ENCODE results near the gene XPNPEP3.

The XPNPEP3 gene

DNA sequence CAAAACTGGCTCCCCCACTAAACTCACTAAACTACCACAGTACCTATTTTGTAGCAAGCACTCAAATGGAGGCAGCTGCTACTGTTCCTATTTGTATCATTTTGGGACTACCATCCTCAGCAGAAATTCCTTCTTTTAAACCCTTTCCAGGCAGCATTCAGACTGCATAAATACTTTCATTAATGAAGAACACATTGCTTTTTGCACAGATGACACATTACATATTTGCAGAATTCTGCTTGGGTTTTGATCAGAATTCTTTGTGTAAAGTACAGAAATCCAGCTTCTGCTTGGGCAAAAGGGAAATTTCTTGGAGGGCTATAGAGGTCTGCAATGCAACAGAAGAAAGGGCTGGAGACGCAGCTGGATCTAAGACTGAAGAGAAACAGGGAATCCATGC is 118.4 kb downstream of the XPNPEP3 start:
- in situ Hi-C loops (cut with MboI; ENCODE audit: low sequenced_read_pairs, unreplicated experiment) = no loop called here
- TF ChIP-seq CTCF (IDR thresholded peaks at IDR 0.05; ENCODE audit: borderline replicate concordance, control extremely low read depth, extremely low read depth, insufficient read depth, missing control alignments) = no peak
- no peak for DNase-seq (ENCODE audit: low spot score)

GRCh38 chr22:40976866-40977700 is 120.1 kb downstream of the XPNPEP3 start:
- in situ Hi-C loops (cut with MboI; ENCODE audit: low sequenced_read_pairs, unreplicated experiment) = no loop called here
- TF ChIP-seq CTCF (IDR thresholded peaks at IDR 0.05; ENCODE audit: borderline replicate concordance, control extremely low read depth, extremely low read depth, insufficient read depth, missing control alignments) = no peak
- no peak for DNase-seq (ENCODE audit: low spot score)

DNA sequence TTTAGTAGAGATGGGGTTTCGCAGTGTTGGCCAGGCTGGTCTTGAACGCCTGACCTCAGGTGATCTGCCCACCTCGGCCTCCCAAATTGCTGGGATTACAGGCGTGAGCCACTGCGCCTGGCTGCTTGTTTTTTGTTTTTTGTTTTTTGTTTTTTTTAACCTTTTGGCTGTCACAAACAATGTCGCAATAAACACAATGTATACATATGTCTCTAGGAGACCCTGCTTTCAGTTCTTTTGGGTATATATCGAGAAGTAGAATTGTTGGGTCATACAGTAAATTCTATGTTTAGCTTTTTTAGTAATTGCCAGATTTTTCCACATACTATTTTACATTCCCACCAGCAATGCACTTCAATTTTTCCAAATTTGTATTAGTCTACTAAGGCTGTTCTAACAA is 122.2 kb downstream of the XPNPEP3 start:
- no peak for DNase-seq (ENCODE audit: low spot score)
- in situ Hi-C loops (cut with MboI; ENCODE audit: low sequenced_read_pairs, unreplicated experiment) = no loop called here
- no peak for TF ChIP-seq CTCF (IDR thresholded peaks at IDR 0.05; ENCODE audit: borderline replicate concordance, control extremely low read depth, extremely low read depth, insufficient read depth, missing control alignments)

GRCh38 chr22:40979871-40980270 is 122.9 kb downstream of the XPNPEP3 start:
- DNase-seq (ENCODE audit: low spot score) = no peak
- in situ Hi-C loops (cut with MboI; ENCODE audit: low sequenced_read_pairs, unreplicated experiment) = no loop called here
- TF ChIP-seq CTCF (IDR thresholded peaks at IDR 0.05; ENCODE audit: borderline replicate concordance, control extremely low read depth, extremely low read depth, insufficient read depth, missing control alignments) = no peak
